GM20431 (cell line): ENCODE data around the gene HAUS7.
"Not testable (repeated sequence)": the region's sequence is repeated elsewhere in the genome, so short reads cannot be mapped to it uniquely, and the experiment has no call there.

Experiments used
- in situ Hi-C: fragments of 300-500 bp; cut with MseI, MboI; formaldehyde crosslinking; loops from one replicate; pipeline ENCODE4 v1.15.0; 2020; ENCODE audit warnings: low sequenced_read_pairs; ENCODE audit not compliant: unreplicated experiment

Gene HAUS7

GRCh38 chrX:153412746-153413720 lies 57.3 kb downstream of the HAUS7 start:
- in situ Hi-C loops: no loop called here

- in situ Hi-C loops: no loop called here
These were observed 58.3 kb downstream of the HAUS7 start for GRCh38 chrX:153411988-153412574.

GRCh38 chrX:153411255-153411987 lies 59.0 kb downstream of the HAUS7 start, which contains the start of gene ZFP92:
Gene ZFP92, plus strand, starts transcription at chrX:153411472. Its CDS starts 6,851 bp downstream, at chrX:153418323.
- in situ Hi-C loops: no loop called here

GRCh38 chrX:153410888-153411254 lies 59.5 kb downstream of the HAUS7 start:
- in situ Hi-C loops: no loop called here

GRCh38 chrX:153410373-153410772 lies 60.0 kb downstream of the HAUS7 start:
- in situ Hi-C loops: no loop called here

- in situ Hi-C loops: no loop called here
These were observed 60.8 kb downstream of the HAUS7 start for GRCh38 chrX:153409414-153410101.

- in situ Hi-C loops: no loop called here
These were observed 61.5 kb downstream of the HAUS7 start for GRCh38 chrX:153408871-153409351.

GRCh38 chrX:153408221-153408721 lies 62.1 kb downstream of the HAUS7 start:
- in situ Hi-C loops: no loop called here

GRCh38 chrX:153407736-153408135 lies 62.6 kb downstream of the HAUS7 start:
- in situ Hi-C loops: no loop called here

GRCh38 chrX:153406903-153407302 lies 63.5 kb downstream of the HAUS7 start:
- in situ Hi-C loops: no loop called here

- in situ Hi-C loops: no loop called here
These were observed 64.4 kb downstream of the HAUS7 start for GRCh38 chrX:153406011-153406410.

GRCh38 chrX:153405426-153405825 lies 65.0 kb downstream of the HAUS7 start:
- in situ Hi-C loops: no loop called here

- in situ Hi-C loops: not testable (repeated sequence)
These were observed 66.0 kb downstream of the HAUS7 start for GRCh38 chrX:153404333-153404732.

- in situ Hi-C loops: no loop called here
These were observed 69.1 kb downstream of the HAUS7 start, which contains the start of gene PNMA6E for GRCh38 chrX:153401133-153401764. Gene PNMA6E, minus strand, starts transcription at chrX:153401350. Its CDS starts 2,501 bp downstream, at chrX:153398849.

- in situ Hi-C loops: no loop called here
These were observed 69.9 kb downstream of the HAUS7 start for GRCh38 chrX:153400146-153401132.

- in situ Hi-C loops: no loop called here
These were observed 72.0 kb downstream of the HAUS7 start for GRCh38 chrX:153398275-153398960.
